ENCODE data around the gene ERN2. TPM values are rescaled to one million over a fixed set of nuclear protein-coding genes. Genes with fewer than 3 reads are reported as not detected.

ERN2 gene
- total RNA-seq, 6 experiments from 2014 or later = not detected

DNA sequence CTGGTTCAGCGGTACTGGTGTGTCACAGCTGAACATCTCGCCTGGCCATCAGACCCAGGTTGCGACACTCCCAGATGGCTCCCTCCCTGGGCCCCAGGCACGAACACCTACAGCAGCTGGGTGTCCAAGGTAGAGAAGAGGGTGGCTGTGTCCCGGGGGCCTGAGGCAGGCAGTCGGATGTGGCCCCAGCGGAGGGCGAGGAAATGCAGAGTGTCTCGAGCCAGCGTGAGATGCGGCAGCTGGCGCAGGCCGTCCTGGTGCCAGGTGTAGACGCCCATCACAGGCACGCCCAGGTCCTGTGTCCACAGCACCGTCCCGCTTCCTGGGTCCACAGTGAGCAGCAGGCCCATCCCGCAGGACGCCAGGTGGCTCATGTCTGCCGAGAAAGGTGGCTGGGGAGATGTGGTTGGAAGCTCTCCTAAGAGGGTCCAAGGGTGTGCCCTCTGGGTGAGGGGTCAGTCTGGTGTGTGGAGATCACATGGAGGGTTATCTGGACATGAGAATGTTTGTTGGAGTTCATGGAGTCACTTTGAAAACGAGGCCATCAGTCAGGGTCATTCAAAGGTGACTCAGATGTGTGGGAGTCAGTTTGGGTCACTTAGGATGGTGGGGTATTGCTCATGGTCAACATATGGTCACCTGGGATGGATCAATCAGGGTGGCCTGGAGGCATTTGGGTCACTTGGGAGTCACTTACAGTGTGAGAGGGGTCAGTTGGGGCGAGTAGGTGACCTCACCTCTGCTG, 8.1 kb downstream of the ERN2 start:
- Mint-ChIP-seq H3K4me3 (no peak overlapping the region), H3K9me3 (peaks cover 20% of the 10 kb centered on the region), H3K27me3 (ENCODE audit: insufficient read depth) (peaks cover 19% of the 10 kb centered on the region), H3K4me1 (ENCODE audit: low read depth) (no peaks in the 10 kb centered on the region), H3K27ac (no peak overlapping the region), H3K36me3 (ENCODE audit: low read depth) (peaks cover 11% of the 10 kb centered on the region; the same call in 1 of the 2 replicates)
- TF ChIP-seq, protein P1, sequence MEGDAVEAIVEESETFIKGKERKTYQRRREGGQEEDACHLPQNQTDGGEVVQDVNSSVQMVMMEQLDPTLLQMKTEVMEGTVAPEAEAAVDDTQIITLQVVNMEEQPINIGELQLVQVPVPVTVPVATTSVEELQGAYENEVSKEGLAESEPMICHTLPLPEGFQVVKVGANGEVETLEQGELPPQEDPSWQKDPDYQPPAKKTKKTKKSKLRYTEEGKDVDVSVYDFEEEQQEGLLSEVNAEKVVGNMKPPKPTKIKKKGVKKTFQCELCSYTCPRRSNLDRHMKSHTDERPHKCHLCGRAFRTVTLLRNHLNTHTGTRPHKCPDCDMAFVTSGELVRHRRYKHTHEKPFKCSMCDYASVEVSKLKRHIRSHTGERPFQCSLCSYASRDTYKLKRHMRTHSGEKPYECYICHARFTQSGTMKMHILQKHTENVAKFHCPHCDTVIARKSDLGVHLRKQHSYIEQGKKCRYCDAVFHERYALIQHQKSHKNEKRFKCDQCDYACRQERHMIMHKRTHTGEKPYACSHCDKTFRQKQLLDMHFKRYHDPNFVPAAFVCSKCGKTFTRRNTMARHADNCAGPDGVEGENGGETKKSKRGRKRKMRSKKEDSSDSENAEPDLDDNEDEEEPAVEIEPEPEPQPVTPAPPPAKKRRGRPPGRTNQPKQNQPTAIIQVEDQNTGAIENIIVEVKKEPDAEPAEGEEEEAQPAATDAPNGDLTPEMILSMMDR (IDR thresholded peaks at IDR 0.05) = no peak
- DNase-seq = no peak

DNA sequence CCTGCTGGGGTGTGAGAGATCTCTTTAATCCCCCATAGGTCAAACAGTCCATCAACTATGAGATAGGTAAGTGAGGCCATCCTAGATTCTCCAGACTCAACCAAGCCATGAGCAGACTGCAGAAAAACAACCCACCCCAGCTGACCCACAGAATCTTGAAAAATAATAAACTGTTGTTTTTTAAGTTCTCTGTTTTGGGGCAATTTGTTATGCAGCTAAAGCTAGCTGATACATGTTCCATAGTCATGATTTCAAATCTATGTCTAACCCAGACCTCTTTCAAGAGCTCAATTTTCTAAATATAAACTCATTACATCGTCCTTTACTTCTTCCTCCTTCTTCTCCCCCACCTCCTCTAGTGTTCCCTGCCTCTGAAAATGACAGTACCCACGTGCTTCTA, 10.1 kb downstream of the ERN2 start:
- H3K27me3 Mint-ChIP-seq (ENCODE audit: insufficient read depth) = peaks cover 4% of the 10 kb centered on the region
- H3K4me1 Mint-ChIP-seq (ENCODE audit: low read depth) = no peaks in the 10 kb centered on the region
- TF ChIP-seq, protein P1 (IDR thresholded peaks at IDR 0.05) = no peak
- no peak overlapping the region for H3K4me3 Mint-ChIP-seq
- no peak for DNase-seq
- H3K36me3 Mint-ChIP-seq (ENCODE audit: low read depth) = peaks cover 11% of the 10 kb centered on the region; the same call in 1 of the 2 replicates
- peaks cover 10% of the 10 kb centered on the region for H3K9me3 Mint-ChIP-seq
- H3K27ac Mint-ChIP-seq = no peak overlapping the region

GRCh38 chr16:23701045-23701444, 12.0 kb downstream of the ERN2 start:
- peaks cover 11% of the 10 kb centered on the region; the same call in 1 of the 2 replicates for H3K36me3 Mint-ChIP-seq (ENCODE audit: low read depth)
- peaks cover 10% of the 10 kb centered on the region for H3K9me3 Mint-ChIP-seq
- DNase-seq = no peak
- TF ChIP-seq, protein P1 (IDR thresholded peaks at IDR 0.05) = no peak
- H3K4me1 Mint-ChIP-seq (ENCODE audit: low read depth) = no peaks in the 10 kb centered on the region
- H3K27ac Mint-ChIP-seq = no peak overlapping the region
- H3K4me3 Mint-ChIP-seq = no peak overlapping the region
- H3K27me3 Mint-ChIP-seq (ENCODE audit: insufficient read depth) = no peaks in the 10 kb centered on the region; the same call in 1 of the 2 replicates

- TF ChIP-seq, protein P1 (IDR thresholded peaks at IDR 0.05) = no peak
- no peak overlapping the region for H3K27ac Mint-ChIP-seq
- DNase-seq = no peak
- H3K4me3 Mint-ChIP-seq = no peak overlapping the region
- peaks cover 11% of the 10 kb centered on the region; the same call in 1 of the 2 replicates for H3K36me3 Mint-ChIP-seq (ENCODE audit: low read depth)
- peaks cover 10% of the 10 kb centered on the region for H3K9me3 Mint-ChIP-seq
- H3K4me1 Mint-ChIP-seq (ENCODE audit: low read depth) = no peaks in the 10 kb centered on the region
- H3K27me3 Mint-ChIP-seq (ENCODE audit: insufficient read depth) = no peaks in the 10 kb centered on the region; the same call in 1 of the 2 replicates
These were observed 12.5 kb downstream of the ERN2 start for GRCh38 chr16:23700509-23700908.

DNA sequence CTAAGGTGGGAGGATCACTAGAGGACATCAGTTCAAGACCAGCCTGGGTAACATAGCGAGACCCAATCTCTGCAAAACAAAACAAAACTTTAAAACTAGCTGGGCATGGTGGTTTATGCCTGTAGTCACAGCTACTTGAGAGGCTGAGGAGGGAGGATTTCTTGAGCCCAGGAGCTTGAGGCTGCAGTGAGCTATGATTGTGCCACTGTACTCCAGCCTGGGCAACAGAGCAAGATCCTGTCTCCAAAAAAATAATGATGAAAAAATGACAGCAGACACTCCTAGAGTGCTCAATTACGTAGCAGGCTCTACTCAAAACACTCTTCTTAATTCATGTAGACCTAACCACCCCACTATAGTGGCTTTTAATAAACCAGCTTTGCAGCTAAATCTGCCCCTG, 12.9 kb downstream of the ERN2 start:
- DNase-seq = no peak
- Mint-ChIP-seq H3K9me3 (peaks cover 10% of the 10 kb centered on the region), H3K27me3 (ENCODE audit: insufficient read depth) (no peaks in the 10 kb centered on the region), H3K4me3 (no peak overlapping the region), H3K36me3 (ENCODE audit: low read depth) (peaks cover 11% of the 10 kb centered on the region; the same call in 1 of the 2 replicates), H3K4me1 (ENCODE audit: low read depth) (no peaks in the 10 kb centered on the region), H3K27ac (no peak overlapping the region)
- TF ChIP-seq, protein P1 (IDR thresholded peaks at IDR 0.05) = no peak

All from HFFc6 (cell line).